Right cardiac atrium (tissue), 5 donors: ENCODE data around the gene TACC2. TPM values are rescaled to one million over a fixed set of nuclear protein-coding genes. Genes with fewer than 3 reads are reported as not detected.

Source experiments
- ATAC-seq, 2 donors: fragments of 200-7000 bp; cut with Tn5 transposase; one replicate each; pipeline versions ENCODE4 v1.8.0 to v1.9.1; 2020; ENCODE audit warnings: moderate library complexity in 2 of 2, mild to moderate bottlenecking in 1 of 2
- DNase-seq, 3 donors: peaks; one replicate each; pipeline ENCODE4 v3.0.0-alpha.2; 2020
- H3K27ac ChIP-seq: one replicate; pipeline ENCODE4 v1.5.1; 2013; ENCODE audit warnings: mild to moderate bottlenecking, low read length, control low read depth, moderate library complexity
- H3K27me3 ChIP-seq: one replicate; pipeline ENCODE4 v1.6.1; 2013; ENCODE audit not compliant: control insufficient read depth, insufficient read depth
- H3K4me1 ChIP-seq: one replicate; pipeline ENCODE4 v1.6.1; 2013; ENCODE audit warnings: low read length; ENCODE audit not compliant: control insufficient read depth, insufficient read depth
- H3K4me3 ChIP-seq: one replicate; pipeline ENCODE4 v1.5.1; 2013; ENCODE audit warnings: low read length, control low read depth
- H3K9me3 ChIP-seq: one replicate; pipeline ENCODE4 v1.6.1; 2013; ENCODE audit warnings: low read length; ENCODE audit not compliant: control insufficient read depth
- WGBS: extraction: QIAGEN DNeasy Blood & Tissue Kit; methylation state at CpG from one replicate; pipeline ENCODE4 v1.1.7; 2013; 5-methylcytosine and 5-hydroxymethylcytosine counted together
- intact Hi-C, 4 donors: fragments of 100-400 bp; cut with DNase I; formaldehyde crosslinking; loops; one replicate each; pipeline versions ENCODE4 v1.11.0 to v1.14.0; 2022 to 2023
- polyA plus RNA-seq: library from polyadenylated mRNA; stranded (reverse); fragments of 200-250 nt; gene quantifications from one replicate; pipeline ENCODE4 v1.2.3, GENCODE V29; 2013
- total RNA-seq, 4 donors: library from RNA; stranded (reverse); fragmentation: NEBNext Ultra II Directional; extraction: Animal tissue kit (Norgen Biotek cat#: 25700); gene quantifications; one replicate each; pipeline ENCODE4 v1.2.1, GENCODE V29; 2021
- donor health status: healthy with polysubstance abuse.
- donor health status: DM: no; HTN: yes; CAD: no.
- donor health status: DM: no; HTN: no; CAD: no.
- donor health status: DM: no; HTN: yes; CAD: no; lungs with severe emphysema.
- donor health status: DM: yes; HTN: yes; CAD: no.

Gene TACC2
- total and polyA plus RNA-seq, 5 donors = 234 to 370 (median 298) TPM

DNA sequence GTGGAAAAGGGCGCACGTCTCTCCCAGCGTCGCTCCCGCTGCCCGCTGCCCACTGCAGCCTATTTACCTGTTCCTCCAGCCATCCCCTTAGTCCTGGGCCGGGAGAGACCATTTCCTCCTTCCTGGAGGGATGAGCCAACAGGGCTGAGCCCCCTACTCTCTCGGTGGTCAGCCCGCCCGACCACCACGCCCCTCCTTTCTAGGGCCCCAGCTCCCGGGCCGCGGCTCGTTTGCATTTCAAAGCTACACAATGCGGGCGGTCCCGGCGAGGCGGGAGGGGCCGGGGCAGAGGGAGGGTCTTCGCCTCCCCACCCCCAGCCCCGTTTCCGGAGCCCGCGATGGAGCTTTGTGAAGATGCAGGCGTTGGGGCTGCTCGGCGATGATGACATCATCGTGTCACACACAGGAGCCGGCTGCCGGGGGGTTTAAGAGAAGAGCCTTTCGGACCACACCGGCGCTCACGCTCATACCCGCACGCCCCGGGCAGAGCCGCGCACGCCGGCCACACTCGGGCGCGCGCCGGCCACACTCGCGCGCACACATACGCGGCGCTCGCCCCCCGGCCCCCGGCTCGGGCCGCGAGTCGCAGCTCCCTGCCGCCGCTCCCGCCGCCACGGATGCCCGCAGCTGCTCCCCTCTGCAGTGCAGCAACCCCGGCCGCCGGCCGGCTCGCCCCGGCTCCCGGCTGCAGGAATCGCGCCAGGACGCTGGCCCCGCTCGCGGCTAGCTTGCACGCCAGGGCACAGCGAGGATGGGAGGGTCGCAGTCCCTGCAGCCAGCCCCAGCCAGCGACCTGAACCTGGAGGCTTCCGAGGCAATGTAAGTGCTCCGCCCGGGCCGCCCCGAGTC lies 174.4 kb downstream of the TACC2 start:
- Histone ChIP-seq H3K27me3 (no peaks in the 10 kb centered on the region), H3K4me3 (peak overlapping the region; percentile 57), H3K27ac (peak overlapping the region; percentile 23), H3K9me3 (no peaks in the 10 kb centered on the region), H3K4me1 (peaks cover 21% of the 10 kb centered on the region)
- ATAC-seq (peak; percentile 8 to 9), DNase-seq (peak in 2 of 3 donors; percentile 62 to 69)
- 8% methylated on average over 89 of the region's 89 CpGs for WGBS
- intact Hi-C loops = no loop called here

DNA sequence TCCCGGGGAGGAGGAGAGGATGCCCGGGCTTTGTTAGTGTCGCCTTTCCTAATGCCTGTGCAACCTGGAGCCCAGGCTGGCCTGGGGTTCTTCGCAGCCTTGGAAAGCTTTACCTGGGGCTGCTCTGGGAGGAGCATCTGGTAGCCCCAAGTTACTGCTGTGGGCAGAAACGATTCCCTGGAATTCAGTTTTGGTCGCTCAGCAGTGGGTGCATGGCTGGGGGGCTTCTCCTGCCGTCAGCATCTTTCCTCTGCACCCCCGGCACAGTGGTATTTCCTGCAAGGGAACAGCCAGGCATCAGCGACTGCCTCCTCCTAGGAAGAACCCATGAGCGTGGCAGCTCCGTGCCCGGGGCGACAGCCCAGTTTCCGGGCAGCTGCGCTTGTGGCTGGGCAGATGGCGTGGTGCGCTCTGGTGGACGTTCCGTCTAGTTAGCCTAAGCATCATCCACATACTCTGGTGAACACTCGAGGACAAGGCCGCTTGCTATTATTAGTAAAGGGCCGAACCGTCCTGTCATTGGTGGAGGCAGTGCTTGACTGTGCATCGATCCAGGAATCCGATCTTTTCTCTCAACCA lies 175.1 kb downstream of the TACC2 start:
- intact Hi-C loops = no loop called here
- DNase-seq = no peak
- Histone ChIP-seq H3K27ac (no peak overlapping the region), H3K4me1 (peaks cover 19% of the 10 kb centered on the region), H3K4me3 (peak overlapping the region; percentile 57), H3K27me3 (no peaks in the 10 kb centered on the region), H3K9me3 (no peaks in the 10 kb centered on the region)
- peak; percentile 32 to 45 for ATAC-seq
- WGBS = 47% methylated on average over 25 of the region's 25 CpGs

DNA sequence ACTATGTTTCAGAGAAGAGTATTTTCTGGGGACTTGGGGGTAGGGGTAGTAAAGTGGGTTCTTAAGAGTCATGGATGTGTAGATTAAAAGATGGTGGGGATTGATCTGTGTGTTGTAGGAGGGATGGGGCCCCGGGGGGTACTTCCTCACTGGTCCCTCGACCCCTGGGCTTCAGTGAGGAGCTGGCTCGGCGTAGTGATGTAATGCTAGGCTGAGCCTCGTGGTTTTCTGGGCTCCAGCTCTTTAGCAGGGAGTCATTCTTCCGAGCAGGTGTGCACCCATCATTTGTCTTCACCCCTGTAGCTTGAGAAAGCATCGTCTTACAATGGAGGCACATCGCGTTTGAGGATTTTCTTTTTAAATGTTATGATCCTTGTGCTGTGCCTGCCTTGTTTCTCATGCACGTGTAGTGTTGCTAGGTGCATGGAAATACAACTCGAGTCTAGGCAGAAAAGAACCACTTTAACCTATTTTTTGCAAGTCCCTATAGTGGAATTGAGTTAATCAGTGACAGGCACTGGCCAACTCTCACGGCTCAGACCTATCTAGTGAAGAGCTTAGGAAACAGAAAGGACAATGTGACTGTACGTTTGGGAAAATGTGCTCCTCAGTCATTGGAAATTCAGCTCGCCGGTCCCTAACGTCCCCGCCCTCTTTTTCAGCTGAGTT lies 176.0 kb downstream of the TACC2 start:
- no peak overlapping the region for H3K4me3 ChIP-seq
- no peaks in the 10 kb centered on the region for H3K27me3 ChIP-seq
- intact Hi-C loops = no loop called here
- H3K27ac ChIP-seq = peak overlapping the region; percentile 21
- ATAC-seq (no peak), DNase-seq (no peak)
- no peaks in the 10 kb centered on the region for H3K9me3 ChIP-seq
- WGBS = 59% methylated on average over 17 of the region's 17 CpGs
- H3K4me1 ChIP-seq = peaks cover 19% of the 10 kb centered on the region

DNA sequence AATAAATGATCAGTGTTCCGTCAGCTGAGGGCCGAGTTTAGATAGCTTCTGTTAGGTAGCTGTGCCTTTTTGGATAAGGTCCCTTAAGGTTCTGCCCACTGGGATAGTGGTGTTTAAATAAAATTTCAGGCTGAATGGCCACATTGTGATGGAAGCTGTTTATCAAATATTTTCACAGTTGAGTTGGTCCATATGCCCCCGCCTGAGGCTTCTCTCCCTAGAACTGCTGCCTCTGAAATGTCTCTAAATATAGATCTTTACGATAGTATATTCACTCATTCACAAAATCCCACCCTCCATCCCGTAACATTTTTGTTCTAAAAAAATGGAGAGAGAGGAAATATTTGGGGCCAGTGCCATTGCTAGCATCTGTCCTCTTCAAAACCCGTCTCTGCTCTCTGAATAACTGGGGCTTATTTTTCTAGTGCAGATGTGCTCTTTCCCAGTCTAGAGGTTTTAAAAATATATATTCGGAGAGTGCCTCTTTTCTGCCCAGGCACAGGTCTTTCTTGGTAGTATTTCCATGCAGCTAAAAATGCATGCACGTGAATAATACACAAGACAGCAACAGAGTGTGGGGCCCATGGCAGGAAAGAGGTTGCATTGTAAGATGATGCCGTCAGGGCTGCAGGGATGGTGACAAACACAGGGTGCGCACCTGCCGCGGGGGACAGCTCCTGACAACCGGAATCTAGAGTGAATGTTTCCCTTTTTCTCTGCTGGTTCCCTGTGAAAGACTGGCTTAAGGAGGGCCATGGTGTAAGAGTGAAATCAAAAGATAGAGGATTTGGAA lies 176.7 kb downstream of the TACC2 start:
- WGBS = 68% methylated on average over 13 of the region's 13 CpGs

DNA sequence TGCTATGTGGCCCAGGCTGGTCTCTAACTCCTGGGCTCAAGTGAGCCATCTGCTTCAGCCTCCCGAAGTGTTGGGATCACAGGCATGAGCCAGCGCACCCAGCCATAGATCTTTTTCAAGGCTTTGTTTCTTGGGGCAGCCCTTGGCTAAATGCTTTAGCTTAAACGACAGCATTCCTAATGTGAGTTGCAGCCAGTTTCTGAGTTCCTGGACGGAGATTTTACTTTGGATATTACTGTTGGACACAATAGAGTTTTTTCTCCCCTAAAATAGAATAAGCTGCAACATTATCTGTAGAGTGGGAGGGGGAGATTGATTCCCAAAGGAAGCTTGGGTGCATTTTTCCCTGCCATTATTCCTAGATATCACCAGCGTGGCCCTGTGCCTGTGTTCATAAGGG lies 179.1 kb downstream of the TACC2 start:
- Histone ChIP-seq H3K4me3 (no peak overlapping the region), H3K27ac (no peak overlapping the region), H3K4me1 (peaks cover 11% of the 10 kb centered on the region), H3K27me3 (no peaks in the 10 kb centered on the region), H3K9me3 (no peaks in the 10 kb centered on the region)
- no peak for ATAC-seq
- intact Hi-C loops = no loop called here
- no peak for DNase-seq
- 73% methylated on average over 5 of the region's 5 CpGs for WGBS

More for the DNA sequence above, 176.7 kb downstream of the TACC2 start:
- DNase-seq (no peak), ATAC-seq (no peak)
- Histone ChIP-seq H3K4me3 (no peak overlapping the region), H3K9me3 (no peaks in the 10 kb centered on the region), H3K27ac (no peak overlapping the region), H3K4me1 (peaks cover 19% of the 10 kb centered on the region), H3K27me3 (no peaks in the 10 kb centered on the region)
- intact Hi-C loops = no loop called here

DNA sequence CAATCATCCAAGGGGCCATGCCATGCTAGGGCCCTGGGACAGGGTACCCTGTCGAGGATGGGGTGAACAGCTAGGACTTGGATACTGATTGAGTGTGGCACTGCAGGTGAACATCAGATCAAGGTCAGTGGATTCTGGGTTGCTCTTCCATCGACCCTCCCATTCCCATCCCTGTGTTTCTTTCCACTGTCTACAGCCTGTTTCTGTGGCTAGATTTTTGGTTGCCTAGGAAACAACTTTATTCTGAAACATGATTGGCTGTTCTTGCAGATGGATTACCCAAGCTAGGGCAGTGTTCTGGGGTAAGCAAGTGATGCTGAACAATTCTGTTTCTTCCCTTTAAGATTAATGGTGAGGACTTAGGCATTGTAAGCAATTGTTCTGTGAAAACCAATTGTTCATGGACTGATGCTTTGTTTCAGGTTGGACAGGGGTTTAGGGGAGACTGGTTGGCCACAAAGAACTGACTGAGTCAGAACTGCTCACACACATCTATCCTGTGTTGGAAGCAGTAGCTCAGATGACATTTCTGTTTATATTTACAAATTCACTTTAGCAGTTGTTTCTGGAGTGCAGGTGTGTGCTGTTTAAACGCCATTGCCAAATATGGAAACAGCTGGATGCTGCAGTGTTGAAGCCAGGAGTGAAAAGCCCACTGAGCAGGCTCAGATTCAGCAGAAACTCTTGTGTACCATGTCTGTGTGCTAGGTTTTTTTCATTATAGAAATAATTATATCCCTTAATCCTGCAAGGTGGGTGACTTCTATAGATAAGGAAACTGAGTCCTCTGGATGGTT lies 179.8 kb downstream of the TACC2 start:
- Histone ChIP-seq H3K4me1 (peaks cover 11% of the 10 kb centered on the region), H3K9me3 (no peaks in the 10 kb centered on the region), H3K27me3 (no peaks in the 10 kb centered on the region), H3K4me3 (no peak overlapping the region), H3K27ac (no peak overlapping the region)
- intact Hi-C loops = no loop called here
- no peak for ATAC-seq
- no peak for DNase-seq
- 80% methylated on average over 3 of the region's 3 CpGs for WGBS

DNA sequence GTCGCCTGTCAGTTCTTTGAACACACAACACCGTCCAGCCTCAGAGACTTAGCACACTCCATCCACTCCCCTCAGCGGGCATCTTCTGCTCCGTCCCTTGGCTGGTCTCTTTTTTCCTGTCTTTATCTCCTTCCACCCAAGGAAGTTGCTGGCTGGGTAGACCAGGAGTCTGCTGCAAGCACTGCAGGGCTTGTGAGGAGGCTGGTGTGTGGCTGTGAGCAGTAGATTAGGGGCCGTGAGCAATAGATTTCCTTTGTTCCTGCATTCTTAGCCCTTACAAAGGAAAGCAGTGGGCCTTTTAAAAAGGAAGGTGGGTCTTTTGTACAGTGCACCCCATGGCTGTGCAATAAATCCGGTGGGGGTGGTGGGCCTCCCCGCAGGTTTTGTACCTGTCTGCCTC lies 181.8 kb downstream of the TACC2 start:
- Histone ChIP-seq H3K4me1 (peaks cover 8% of the 10 kb centered on the region), H3K27ac (peak overlapping the region; percentile 15)
- no peak for ATAC-seq

DNA sequence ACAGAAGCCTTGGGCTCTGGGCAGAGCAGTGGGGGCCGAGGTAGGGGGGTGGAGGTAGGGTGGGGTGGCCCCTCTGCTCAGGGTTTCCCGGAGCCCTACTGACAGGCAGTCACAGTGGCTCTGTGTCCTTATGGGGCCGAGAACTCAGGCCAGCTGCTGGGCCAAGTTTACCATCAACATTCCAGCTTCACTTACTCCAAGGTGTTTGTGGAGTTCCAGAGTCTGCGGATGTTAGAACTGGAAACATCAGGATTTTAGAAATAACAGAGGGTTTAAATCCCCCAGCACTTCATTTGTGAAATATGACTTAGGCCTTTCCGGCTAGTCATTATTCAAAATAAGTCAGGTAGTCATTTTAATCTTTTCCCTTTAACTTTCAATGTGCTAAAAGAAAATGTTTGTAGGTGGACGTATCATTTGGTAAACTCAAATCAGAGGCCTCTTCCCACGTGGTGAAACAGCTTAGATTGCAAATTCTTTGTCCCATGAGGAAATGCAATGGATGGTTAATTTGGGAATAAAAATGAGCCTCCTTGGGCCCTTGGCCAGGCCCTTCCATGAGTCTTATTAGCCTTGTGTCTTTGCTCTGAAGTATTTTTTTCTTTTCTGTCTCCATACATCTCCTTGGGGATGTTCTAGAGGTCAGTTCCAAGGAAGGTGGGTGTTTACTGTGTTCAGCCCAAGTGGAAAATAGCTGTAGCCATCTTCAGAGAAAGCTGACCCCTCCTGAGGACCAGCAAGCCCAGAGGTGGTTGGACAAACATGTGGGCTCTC lies 182.5 kb downstream of the TACC2 start:
- peak overlapping the region; percentile 63 for H3K27ac ChIP-seq
- no peaks in the 10 kb centered on the region for H3K27me3 ChIP-seq
- 59% methylated on average over 7 of the region's 7 CpGs for WGBS
- H3K4me3 ChIP-seq = no peak overlapping the region
- intact Hi-C loops = no loop called here
- ATAC-seq = no peak
- peaks cover 8% of the 10 kb centered on the region for H3K4me1 ChIP-seq
- DNase-seq = no peak
- no peaks in the 10 kb centered on the region for H3K9me3 ChIP-seq

More for the DNA sequence above, 181.8 kb downstream of the TACC2 start:
- intact Hi-C loops = no loop called here
- no peak overlapping the region for H3K4me3 ChIP-seq
- 72% methylated on average over 7 of the region's 7 CpGs for WGBS
- no peaks in the 10 kb centered on the region for H3K27me3 ChIP-seq
- H3K9me3 ChIP-seq = no peaks in the 10 kb centered on the region
- DNase-seq = no peak

DNA sequence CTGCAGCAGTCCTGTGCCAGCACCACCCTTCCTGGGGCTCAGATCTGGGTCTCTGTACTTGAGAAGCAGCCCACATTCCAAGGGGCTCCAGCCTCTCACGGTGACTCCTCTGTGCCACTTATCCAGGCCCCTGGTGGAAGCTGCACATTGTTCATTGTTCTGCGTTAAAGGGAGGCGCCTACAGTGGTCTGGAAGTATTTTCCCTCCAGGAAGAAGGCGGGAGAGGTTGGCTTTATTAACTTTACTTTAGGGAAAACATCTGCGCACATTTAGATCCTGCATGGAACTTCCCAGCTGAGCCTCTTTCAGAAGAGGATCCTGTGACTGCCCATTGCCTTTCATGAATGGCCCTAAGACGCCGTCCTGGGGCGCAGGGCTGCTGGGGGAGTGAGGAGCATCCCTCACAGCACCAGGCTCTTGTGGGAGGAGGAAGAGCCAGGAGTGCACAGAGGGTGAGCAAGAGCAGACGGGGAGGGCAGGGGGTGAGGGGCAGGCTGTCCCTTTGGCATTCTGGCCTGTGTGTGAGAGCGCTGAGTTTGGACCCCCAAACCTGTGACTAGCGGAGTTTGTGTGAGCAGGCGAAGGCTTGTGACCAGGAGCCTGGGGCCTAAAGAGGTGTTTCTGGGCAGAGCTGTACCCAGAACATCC lies 183.5 kb downstream of the TACC2 start:
- ATAC-seq = peak; percentile 16 to 61
- H3K4me1 ChIP-seq = peaks cover 8% of the 10 kb centered on the region
- H3K27ac ChIP-seq = peak overlapping the region; percentile 63
- H3K27me3 ChIP-seq = no peaks in the 10 kb centered on the region
- no peaks in the 10 kb centered on the region for H3K9me3 ChIP-seq
- 64% methylated on average over 12 of the region's 12 CpGs for WGBS
- no peak for DNase-seq
- no peak overlapping the region for H3K4me3 ChIP-seq
- intact Hi-C loops = no loop called here
